Left lung (tissue), 10 donors: Measurements from ENCODE around the gene LLGL2. TPM values are rescaled to one million over a fixed set of nuclear protein-coding genes. Genes with fewer than 3 reads are reported as not detected.

Experiments
- ATAC-seq: fragments of 200-7000 bp; cut with Tn5 transposase; one replicate; pipeline ENCODE4 v1.9.1; 2020; ENCODE audit warnings: moderate library complexity
- DNase-seq, 4 donors: peaks; one replicate each; pipeline ENCODE4 v3.0.0-alpha.2; 2013 to 2020
- H3K27ac ChIP-seq, 2 donors: fragments of 200-600 bp; sonication (generic) in 1 of 2; one replicate each; pipeline versions ENCODE4 v1.5.0 to v1.8.0; 2020 to 2021
- H3K27me3 ChIP-seq, 2 donors: fragments of 200-600 bp; sonication (generic) in 1 of 2; one replicate each; pipeline versions ENCODE4 v1.5.0 to v1.8.0; 2020 to 2021
- H3K36me3 ChIP-seq, 2 donors: fragments of 200-600 bp; sonication (generic) in 1 of 2; one replicate each; pipeline versions ENCODE4 v1.5.0 to v1.8.0; 2020 to 2021
- H3K4me1 ChIP-seq, 2 donors: fragments of 200-600 bp; one replicate each; pipeline ENCODE4 v1.8.0; 2021
- H3K4me3 ChIP-seq, 2 donors: fragments of 200-600 bp; sonication (generic) in 1 of 2; one replicate each; pipeline versions ENCODE4 v1.5.0 to v1.8.0; 2020 to 2021; ENCODE audit warnings: mild to moderate bottlenecking in 1 of 2
- H3K9me3 ChIP-seq, 2 donors: fragments of 200-600 bp; sonication (generic) in 1 of 2; one replicate each; pipeline versions ENCODE4 v1.5.0 to v1.8.0; 2020 to 2021
- intact Hi-C, 2 donors: fragments of 100-400 bp; cut with DNase I; formaldehyde crosslinking; loops; one replicate each; pipeline versions ENCODE4 v1.11.2 to v1.14.2; 2022
- polyA plus RNA-seq, 6 donors: library from polyadenylated mRNA; unstranded; fragments of 120-200 nt; gene quantifications; one replicate each; pipeline ENCODE4 v1.2.1, GENCODE V29; 2013; ENCODE audit not compliant: insufficient read length in 6 of 6
- total RNA-seq, 2 donors: library from RNA; stranded (reverse); fragmentation: NEBNext Ultra II Directional; extraction: Animal tissue kit (Norgen Biotek cat#: 25700); gene quantifications; one replicate each; pipeline ENCODE4 v1.2.1, GENCODE V29; 2021
- TF ChIP-seq, protein P1 (sequence below), 2 donors: fragments of 200-600 bp; sonication (generic) in 1 of 2; IDR thresholded peaks; one replicate each; pipeline versions ENCODE4 v1.5.0 to v1.8.0; 2021; ENCODE audit warnings: antibody characterized with exemption in 2 of 2
- donor health status: DM: no; HTN: yes; CAD: no.
- donor health status: DM: no; HTN: no; CAD: no.

The LLGL2 gene
- total and polyA plus RNA-seq, 8 donors, result 38.0 to 173 (median 53.1) TPM

DNA sequence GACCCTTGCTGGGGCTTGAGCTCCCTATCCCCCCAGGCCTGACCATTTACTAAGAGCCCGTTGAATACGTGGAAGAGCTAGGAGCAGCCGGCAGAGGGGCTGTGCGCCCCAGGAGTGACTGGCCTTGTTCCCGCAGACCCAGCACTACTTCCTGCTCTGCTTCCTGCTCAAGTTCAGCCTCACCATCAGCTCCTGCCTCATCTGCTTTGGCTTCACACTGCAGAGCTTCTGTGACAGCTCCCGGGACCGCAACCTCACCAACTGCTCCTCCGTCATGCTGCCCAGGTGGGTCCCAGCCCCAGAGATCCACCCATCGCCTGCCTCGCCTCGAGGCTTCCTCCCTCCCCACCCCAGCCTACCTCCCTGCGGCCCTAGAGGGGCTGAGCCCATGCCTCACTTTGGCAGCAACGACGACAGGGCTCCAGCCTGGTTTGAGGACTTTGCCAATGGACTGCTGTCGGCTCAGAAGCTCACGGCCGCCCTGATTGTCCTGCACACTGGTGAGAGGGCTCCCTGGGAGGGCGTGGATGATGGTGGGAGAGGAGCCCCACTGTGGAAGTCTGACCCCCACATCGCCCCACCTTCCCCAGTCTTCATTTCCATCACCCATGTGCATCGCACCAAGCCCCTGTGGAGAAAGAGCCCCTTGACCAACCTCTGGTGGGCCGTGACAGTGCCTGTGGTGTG is 27.3 kb upstream of the LLGL2 start:
- Histone ChIP-seq H3K4me3 (no peak overlapping the region), H3K36me3 (peaks cover 0 to 98% of the 10 kb centered on the region in 2 donors), H3K27ac (peak overlapping the region in 1 of 2 donors; percentile 20), H3K4me1 (peaks cover 0 to 19% of the 10 kb centered on the region in 2 donors), H3K27me3 (no peaks in the 10 kb centered on the region), H3K9me3 (no peaks in the 10 kb centered on the region)
- DNase-seq (no peak), ATAC-seq (no peak)
- TF ChIP-seq, protein P1, sequence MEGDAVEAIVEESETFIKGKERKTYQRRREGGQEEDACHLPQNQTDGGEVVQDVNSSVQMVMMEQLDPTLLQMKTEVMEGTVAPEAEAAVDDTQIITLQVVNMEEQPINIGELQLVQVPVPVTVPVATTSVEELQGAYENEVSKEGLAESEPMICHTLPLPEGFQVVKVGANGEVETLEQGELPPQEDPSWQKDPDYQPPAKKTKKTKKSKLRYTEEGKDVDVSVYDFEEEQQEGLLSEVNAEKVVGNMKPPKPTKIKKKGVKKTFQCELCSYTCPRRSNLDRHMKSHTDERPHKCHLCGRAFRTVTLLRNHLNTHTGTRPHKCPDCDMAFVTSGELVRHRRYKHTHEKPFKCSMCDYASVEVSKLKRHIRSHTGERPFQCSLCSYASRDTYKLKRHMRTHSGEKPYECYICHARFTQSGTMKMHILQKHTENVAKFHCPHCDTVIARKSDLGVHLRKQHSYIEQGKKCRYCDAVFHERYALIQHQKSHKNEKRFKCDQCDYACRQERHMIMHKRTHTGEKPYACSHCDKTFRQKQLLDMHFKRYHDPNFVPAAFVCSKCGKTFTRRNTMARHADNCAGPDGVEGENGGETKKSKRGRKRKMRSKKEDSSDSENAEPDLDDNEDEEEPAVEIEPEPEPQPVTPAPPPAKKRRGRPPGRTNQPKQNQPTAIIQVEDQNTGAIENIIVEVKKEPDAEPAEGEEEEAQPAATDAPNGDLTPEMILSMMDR (IDR thresholded peaks at IDR 0.05), result no peak
- intact Hi-C loops, result no loop called here

DNA sequence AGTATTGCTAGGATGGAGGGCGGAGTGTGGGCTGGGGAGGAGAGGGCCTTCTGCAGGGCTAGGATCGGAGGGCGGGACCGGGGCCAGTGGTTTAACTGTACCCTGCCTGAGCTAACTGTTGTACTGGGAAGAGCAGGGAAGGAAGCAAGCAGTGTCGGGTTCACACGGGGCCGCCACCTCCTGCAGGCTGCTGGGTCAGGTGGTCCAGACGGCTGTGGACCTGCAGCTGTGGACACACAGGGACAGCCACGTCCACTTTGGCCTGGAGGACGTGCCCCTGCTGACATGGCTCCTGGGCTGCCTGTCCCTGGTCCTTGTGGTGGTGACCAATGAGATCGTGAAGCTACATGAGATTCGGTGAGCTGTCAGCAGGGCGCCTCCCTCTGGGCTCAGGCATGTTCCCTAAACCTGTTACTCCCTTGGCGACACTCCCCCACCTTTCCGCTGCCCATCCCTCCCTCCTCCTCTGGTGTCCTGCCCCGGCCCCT is 26.7 kb upstream of the LLGL2 start:
- H3K4me1 ChIP-seq, result peaks cover 0 to 19% of the 10 kb centered on the region in 2 donors
- peaks cover 0 to 98% of the 10 kb centered on the region in 2 donors for H3K36me3 ChIP-seq
- no peak for DNase-seq
- no peak for ATAC-seq
- intact Hi-C loops, result no loop called here
- H3K27ac ChIP-seq, result peak overlapping the region in 1 of 2 donors; percentile 20
- no peak overlapping the region for H3K4me3 ChIP-seq
- H3K27me3 ChIP-seq, result no peaks in the 10 kb centered on the region
- TF ChIP-seq, protein P1 (IDR thresholded peaks at IDR 0.05), result no peak
- no peaks in the 10 kb centered on the region for H3K9me3 ChIP-seq

- peaks cover 0 to 98% of the 10 kb centered on the region in 2 donors for H3K36me3 ChIP-seq
- TF ChIP-seq, protein P1 (IDR thresholded peaks at IDR 0.05), result no peak
- intact Hi-C loops, result no loop called here
Measured at GRCh38 chr17:75499313-75500022, 26.0 kb upstream of the LLGL2 start.

GRCh38 chr17:75500419-75501216 is 24.9 kb upstream of the LLGL2 start:
- Histone ChIP-seq H3K4me1 (peaks cover 0 to 28% of the 10 kb centered on the region in 2 donors), H3K36me3 (peaks cover 0 to 98% of the 10 kb centered on the region in 2 donors), H3K27me3 (no peaks in the 10 kb centered on the region), H3K4me3 (no peak overlapping the region), H3K9me3 (no peaks in the 10 kb centered on the region), H3K27ac (peak overlapping the region in 1 of 2 donors; percentile 20)
- TF ChIP-seq, protein P1 (IDR thresholded peaks at IDR 0.05), result no peak
- DNase-seq, result no peak
- ATAC-seq, result no peak
- intact Hi-C loops, result no loop called here

More at GRCh38 chr17:75499313-75500022, 26.0 kb upstream of the LLGL2 start:
- H3K9me3 ChIP-seq, result no peaks in the 10 kb centered on the region
- H3K27ac ChIP-seq, result peak overlapping the region; percentile 20 to 44
- ATAC-seq, result no peak
- H3K27me3 ChIP-seq, result no peaks in the 10 kb centered on the region
- DNase-seq, result no peak
- H3K4me1 ChIP-seq, result peaks cover 0 to 23% of the 10 kb centered on the region in 2 donors
- H3K4me3 ChIP-seq, result no peak overlapping the region
